Measurements from ENCODE around the gene PGF.
A peak's percentile ranks its signal among the peaks of the same experiment; 100 is the strongest.

The PGF gene

GRCh38 chr14:74921053-74921620, 34.3 kb downstream of the PGF start:
- DNase-seq (ENCODE audit: low read depth in 1 of 2, low spot score in 1 of 2): no peak

- DNase-seq (ENCODE audit: low read depth in 1 of 2, low spot score in 1 of 2): no peak
Observed at GRCh38 chr14:74920281-74920680, 35.1 kb downstream of the PGF start.

DNA sequence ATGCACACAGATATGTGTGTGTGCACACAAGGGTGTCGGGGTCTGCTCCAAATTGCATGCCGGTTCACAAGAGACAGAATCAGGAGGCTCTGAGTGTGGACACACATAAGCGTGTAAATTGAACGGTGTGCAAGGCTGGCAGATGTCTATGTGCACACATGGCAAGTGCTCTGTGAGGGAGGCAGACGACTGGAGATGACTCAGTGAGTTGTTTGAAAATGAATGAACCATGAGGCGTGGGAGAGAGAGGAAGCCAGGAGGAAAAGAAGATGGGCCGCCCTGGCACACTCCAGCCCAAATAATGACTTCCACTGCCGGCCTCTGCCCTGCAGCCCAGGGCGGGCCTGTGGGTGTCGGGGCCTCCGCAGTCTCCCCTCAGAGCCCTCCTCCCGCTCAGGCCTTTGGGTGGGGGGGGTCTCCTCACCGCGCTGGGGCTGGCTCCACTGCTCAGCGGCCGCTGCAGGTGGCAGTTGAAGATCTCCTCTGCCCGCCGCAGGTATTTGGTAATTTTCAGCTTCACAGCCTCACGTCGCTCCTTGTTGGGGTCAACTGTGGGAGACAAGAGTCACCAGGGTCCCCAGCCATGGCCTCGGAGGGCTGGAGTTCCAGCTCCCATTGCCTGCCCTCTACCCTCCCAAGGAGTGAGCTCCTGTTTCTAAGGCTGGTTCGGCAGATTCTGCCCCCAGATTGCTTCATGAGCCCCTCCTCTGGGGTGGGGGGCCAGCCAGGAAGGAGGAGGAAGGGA, 35.8 kb downstream of the PGF start:
- no peak for DNase-seq (ENCODE audit: low read depth in 1 of 2, low spot score in 1 of 2)

- DNase-seq (ENCODE audit: low read depth in 1 of 2, low spot score in 1 of 2): no peak
Observed at GRCh38 chr14:74918380-74918779, 37.0 kb downstream of the PGF start.

GRCh38 chr14:74917646-74918081, 37.7 kb downstream of the PGF start:
- DNase-seq (ENCODE audit: low read depth in 1 of 2, low spot score in 1 of 2): no peak

DNA sequence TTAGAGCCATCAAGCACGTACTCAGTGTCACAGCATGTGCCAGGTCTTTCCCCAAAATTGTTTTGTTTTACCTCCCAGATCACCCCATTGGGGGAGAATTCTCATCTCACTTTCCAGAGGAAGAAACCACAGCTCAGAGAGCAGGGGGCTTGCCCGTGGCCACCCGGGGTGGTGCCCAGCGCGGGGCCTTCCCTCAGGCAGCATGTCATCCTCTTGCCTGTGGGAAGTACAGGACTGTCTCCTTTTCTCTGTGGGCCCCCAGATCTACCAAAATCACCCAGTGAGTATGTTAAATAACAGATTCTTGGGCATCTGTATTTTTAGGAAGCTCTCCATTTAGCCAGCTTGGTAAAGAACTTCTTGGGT, 38.2 kb downstream of the PGF start:
- no peak for DNase-seq (ENCODE audit: low read depth in 1 of 2, low spot score in 1 of 2)

DNA sequence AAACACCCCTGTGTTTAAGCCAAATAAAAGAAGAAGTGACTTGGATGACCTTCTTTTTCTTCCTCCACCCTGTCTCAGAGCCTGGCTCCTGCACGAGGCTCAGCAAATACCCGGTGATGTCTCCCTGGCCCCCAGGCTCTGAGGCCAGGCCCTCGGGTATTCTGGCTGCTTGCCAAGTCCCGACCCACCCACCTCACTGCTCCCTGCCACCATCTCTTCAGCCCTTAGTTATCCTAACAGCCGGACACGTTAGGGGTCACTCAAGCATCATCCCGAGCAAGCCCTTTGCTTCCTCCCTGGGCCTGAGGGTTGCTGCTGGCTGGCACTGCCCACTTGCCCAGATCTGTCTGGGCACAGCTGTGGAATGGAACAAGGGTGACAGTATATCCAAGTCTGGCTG, 39.6 kb downstream of the PGF start:
- DNase-seq (ENCODE audit: low read depth in 1 of 2, low spot score in 1 of 2): no peak

DNA sequence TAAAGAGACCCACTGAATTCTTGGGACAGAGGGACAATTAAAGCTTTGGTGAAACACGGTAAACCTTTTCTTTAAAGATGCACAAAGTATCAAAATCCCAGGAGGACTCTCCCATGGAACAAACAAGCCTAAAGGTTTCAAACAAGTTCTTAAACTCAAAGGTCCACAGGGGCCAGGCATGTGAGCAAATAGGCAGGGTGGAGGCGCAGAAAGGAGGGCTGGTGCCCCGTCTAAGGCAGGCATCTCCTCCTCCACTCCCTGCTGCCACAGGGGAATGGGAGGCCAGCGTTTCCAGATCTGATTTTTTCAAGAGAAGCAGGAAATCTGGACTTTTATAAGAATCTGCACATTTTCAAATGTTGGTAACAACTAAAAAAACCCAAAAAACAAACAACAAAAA, 40.0 kb downstream of the PGF start:
- no peak for DNase-seq (ENCODE audit: low read depth in 1 of 2, low spot score in 1 of 2)

DNA sequence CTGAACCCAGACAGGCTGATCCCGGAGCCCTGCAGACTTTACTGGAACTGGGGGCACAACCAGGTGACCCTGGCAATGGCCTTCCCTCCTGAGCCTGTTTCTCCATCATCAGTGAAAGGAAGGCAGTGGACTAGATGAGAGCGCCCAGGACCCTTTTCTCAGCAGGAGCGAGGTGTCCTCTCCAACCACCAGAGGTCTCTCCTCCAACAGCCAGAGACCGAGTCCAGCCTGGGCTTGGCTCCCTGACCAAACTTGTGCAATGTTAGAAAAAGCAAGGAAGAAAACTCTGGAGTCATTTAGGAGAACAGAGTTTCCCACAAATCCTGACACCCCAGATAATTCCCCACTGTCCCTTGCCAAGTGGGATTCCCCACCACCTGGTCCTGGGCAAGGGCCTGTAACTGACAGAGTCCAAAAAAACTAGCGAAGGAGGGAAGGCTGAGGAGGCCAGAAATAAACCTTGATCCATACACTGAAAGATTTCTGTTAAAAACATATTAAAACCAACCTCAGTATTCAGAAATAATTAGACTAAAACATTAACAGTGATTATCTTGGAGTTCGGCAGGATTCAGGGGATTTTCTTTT, 41.3 kb downstream of the PGF start:
- DNase-seq (ENCODE audit: low read depth in 1 of 2, low spot score in 1 of 2): no peak

- no peak for DNase-seq (ENCODE audit: low read depth in 1 of 2, low spot score in 1 of 2)
Observed at GRCh38 chr14:74913393-74913910, 41.9 kb downstream of the PGF start.

DNA sequence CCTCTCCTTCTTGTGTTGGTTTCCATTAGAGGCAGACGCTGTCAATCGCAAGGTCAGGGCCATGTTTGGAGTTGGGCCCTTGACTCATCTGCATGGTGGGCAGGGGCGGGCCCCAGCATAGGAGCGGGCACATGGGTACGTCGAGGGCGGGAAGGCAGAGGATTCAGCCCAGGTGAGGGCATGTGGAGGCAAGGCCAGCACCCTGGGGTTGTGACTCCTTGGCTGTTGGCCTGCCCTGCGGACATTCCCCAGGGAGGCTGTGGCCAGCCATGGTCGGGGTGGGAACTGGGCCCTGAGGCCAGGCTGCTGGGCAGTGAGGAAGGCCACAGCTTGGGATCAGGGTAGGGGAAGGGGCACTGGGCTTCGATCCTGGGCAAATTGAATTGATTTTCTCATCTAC, 42.6 kb downstream of the PGF start:
- no peak for DNase-seq (ENCODE audit: low read depth in 1 of 2, low spot score in 1 of 2)

DNA sequence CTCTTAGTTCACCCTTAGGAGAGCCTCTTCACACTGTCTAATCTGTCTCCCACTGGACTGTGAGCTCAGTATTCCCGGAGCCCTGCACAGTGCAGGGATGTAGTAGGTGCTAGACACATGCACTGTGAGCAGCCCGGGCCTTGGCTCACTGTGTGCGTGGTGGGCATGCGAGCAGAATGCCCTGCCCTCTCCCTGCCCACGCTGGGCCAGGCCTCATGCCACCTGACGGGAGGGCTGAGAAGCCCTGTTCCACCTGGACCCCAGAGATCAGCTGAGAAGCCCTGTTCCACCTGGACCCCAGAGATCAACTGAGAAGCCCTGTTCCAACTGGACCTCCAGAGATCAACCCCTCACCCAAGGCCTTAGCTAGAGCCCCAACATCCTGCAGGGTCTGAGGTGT, 43.3 kb downstream of the PGF start:
- no peak for DNase-seq (ENCODE audit: low read depth in 1 of 2, low spot score in 1 of 2)

DNA sequence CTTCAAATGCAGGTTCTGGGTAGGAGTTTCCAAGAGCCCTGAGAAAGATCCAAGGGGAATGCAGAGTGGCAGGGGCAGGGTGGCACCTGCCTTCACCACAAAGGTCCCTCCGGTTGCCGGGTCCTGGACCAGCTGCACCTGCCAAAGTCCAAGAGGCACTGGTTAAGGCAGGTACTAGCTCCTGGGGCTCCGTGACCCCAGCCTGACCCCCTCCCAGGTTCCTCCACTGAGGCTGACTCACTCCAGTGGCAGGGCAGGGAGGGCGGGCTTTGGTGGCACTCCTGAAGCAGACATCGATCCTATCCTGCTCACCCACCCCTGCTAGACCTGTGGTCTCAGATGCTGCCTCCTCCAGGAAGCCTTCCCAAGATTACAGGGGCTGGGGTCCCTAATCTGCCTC, 43.7 kb downstream of the PGF start:
- no peak for DNase-seq (ENCODE audit: low read depth in 1 of 2, low spot score in 1 of 2)

DNA sequence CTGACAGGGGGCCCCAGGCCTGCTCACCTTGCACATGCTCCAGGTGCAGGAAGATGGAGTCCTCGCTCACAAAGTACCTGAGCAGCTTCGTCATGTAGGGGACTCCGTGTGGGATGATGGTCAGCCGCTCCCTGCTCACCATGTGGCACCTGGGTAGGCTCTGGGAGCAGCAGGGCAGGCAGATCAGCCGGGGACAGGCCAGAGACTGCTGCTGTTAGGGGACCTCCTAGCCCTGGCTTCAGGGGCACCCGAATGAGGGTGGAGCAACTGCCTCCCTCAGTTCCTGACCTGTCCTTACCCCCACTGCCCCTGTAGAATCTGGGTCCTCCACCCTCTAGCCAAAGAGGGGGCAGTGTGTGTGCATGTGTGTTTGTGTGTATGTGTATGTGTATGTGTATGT, 44.2 kb downstream of the PGF start:
- DNase-seq (ENCODE audit: low read depth in 1 of 2, low spot score in 1 of 2): no peak

- no peak for DNase-seq (ENCODE audit: low read depth in 1 of 2, low spot score in 1 of 2)
Observed at GRCh38 chr14:74910556-74910955, 44.8 kb downstream of the PGF start.

DNA sequence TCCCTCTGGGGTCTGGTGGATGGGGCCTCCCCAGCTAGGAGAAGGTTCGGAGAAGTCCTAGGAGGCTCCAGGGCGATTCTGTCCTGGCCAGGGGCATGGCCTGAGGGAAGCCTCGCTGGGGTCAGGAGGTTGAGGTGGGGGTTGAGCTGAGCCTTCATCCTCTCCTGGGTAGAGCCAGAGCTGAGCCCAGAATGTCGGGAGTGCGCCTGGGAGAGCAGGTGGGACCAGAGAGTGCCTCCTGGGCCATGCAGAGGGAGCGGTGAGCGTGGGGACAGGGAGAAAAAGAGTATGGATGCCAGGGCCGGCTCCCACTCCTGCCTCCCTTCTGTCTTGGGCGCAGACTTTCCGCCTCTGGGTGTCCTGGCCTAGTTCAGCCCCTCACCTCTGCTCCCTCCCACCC, 45.5 kb downstream of the PGF start:
- no peak for DNase-seq (ENCODE audit: low read depth in 1 of 2, low spot score in 1 of 2)

DNA sequence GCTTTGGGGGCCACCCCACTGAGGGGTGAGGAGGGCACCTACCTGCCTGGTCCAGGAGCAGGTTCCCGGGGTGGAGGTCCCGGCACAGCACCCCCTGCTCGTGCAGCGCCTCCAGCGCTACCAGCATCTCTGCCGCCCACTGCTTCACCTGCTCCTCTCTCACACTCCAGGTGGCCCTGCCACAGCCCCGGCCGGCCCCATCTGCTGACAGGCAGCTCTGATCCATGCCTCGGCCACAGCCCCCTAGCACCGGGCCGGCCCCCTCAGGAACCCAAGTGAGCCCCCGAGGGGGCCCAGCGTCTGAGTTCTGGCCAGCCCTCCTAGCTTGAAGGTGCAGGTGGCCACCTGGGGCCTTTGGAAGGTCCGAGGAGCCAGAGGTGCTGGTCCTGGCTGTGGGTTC, 45.9 kb downstream of the PGF start:
- DNase-seq (ENCODE audit: low read depth in 1 of 2, low spot score in 1 of 2): no peak

- no peak for DNase-seq (ENCODE audit: low read depth in 1 of 2, low spot score in 1 of 2)
Observed at GRCh38 chr14:74908861-74909341, 46.5 kb downstream of the PGF start.

DNA sequence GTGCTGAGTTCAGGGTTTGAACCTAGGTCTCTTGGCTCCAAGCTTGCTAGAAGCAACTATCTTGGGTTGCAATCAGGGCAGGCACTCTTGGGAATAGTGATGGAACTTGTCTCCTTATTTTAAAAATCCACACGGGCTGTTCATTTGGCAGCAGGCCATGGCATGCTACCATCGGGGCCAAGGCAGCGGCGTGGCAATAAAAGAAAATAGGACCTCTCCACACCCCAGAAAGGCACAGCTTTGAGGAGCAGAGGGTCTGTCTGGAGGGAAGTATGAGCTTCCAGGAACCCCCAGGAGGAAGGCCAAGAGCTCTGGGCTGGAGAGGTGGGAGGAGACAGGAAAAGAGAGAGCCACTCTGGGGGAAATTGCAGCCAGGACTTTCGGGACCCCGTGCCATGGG, 47.7 kb downstream of the PGF start:
- no peak for DNase-seq (ENCODE audit: low read depth in 1 of 2, low spot score in 1 of 2)

GRCh38 chr14:74906925-74907521, 48.4 kb downstream of the PGF start:
- DNase-seq (ENCODE audit: low read depth in 1 of 2, low spot score in 1 of 2): no peak

DNA sequence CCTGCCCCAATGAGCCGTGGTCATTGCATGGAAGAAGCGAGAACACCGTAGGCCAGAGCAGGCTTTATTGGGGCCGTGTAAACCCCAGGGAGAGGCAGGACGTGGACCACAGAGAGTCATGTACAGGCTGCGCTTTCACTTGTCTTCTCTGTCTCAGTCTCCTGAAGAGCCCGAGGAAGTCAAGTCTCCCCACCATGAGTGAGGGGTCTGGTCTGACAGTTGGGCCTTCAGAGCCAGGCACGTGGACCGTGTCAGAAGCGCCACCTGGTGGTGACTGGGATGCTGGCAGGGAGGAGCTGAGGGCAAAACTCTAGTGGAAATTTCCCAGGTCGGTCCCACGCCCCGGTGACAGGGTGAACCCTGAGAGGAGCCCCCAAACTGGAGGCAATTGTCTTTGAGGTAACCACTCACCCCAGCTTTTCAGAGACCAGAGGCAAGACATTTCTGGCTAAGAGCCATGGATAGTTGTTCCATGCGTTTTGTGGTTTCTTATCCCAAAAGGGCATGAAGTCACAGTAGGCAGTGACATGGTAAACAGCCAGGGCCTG, 49.7 kb downstream of the PGF start:
- peak; percentile 65 to 75 for DNase-seq (ENCODE audit: low read depth in 1 of 2, low spot score in 1 of 2)

Data from activated T-helper 1 cell treated with anti-CD3 and anti-CD28 coated beads, Interleukin-2, amount 50 U/mL, for 16 hours (primary cell).